Measurements from ENCODE around the gene CNBD2. TPM values are rescaled to one million over a fixed set of nuclear protein-coding genes. Genes with fewer than 3 reads are reported as not detected.
"Not testable (repeated sequence)": the region's sequence is repeated elsewhere in the genome, so short reads cannot be mapped to it uniquely, and the experiment has no call there.

CNBD2 gene
- total and polyA plus RNA-seq, 4 donors = 2.2 to 3.1 (median 2.5) TPM

- Histone ChIP-seq H3K27ac (ENCODE audit: low read depth in 1 of 2, low read length in 2 of 2) (no peak overlapping the region), H3K9ac (ENCODE audit: low read depth in 1 of 2, low read length in 2 of 2) (no peak overlapping the region), H3K4me1 (ENCODE audit: control insufficient read depth in 4 of 4, insufficient read depth in 4 of 4, low read length in 3 of 4) (peaks cover under 1 to 17% (median 6%) of the 10 kb centered on the region in 4 donors), H3K9me3 (ENCODE audit: control insufficient read depth in 4 of 4, low read length in 3 of 4) (no peaks in the 10 kb centered on the region), H3K4me3 (ENCODE audit: low read depth in 1 of 3, low read length in 3 of 3) (no peak overlapping the region), H3K36me3 (ENCODE audit: control insufficient read depth in 4 of 4, insufficient read depth in 3 of 4, low read depth in 1 of 4, low read length in 3 of 4) (no peaks in the 10 kb centered on the region), H3K27me3 (ENCODE audit: control insufficient read depth in 4 of 4, insufficient read depth in 4 of 4, low read length in 3 of 4) (no peaks in the 10 kb centered on the region)
- no peak for TF ChIP-seq RXRA (IDR thresholded peaks at IDR 0.05)
- TF ChIP-seq MAX (IDR thresholded peaks at IDR 0.05) = no peak
- no peak for TF ChIP-seq ATF3 (IDR thresholded peaks at IDR 0.05)
- TF ChIP-seq TAF1 (conservative IDR thresholded peaks at IDR 0.05) = no peak
- TF ChIP-seq SP1 (IDR thresholded peaks at IDR 0.05) = no peak
- TF ChIP-seq HNF4G (IDR thresholded peaks at IDR 0.05) = no peak
- TF ChIP-seq JUND (IDR thresholded peaks at IDR 0.05) = no peak
- no peak for TF ChIP-seq REST (IDR thresholded peaks at IDR 0.05)
- no peak for TF ChIP-seq ZBTB33 (IDR thresholded peaks at IDR 0.05)
- TF ChIP-seq YY1 (IDR thresholded peaks at IDR 0.05) = no peak
- WGBS = 92% methylated on average over 6 of the region's 6 CpGs
- DNase-seq (ENCODE audit: low spot score) = no peak
These were observed 83.7 kb downstream of the CNBD2 start for GRCh38 chr20:36052117-36052513.

- WGBS = 92% methylated on average over 9 of the region's 9 CpGs
- H3K27me3 ChIP-seq (ENCODE audit: control insufficient read depth in 4 of 4, insufficient read depth in 4 of 4, low read length in 3 of 4); H3K27ac ChIP-seq (ENCODE audit: low read depth in 1 of 2, low read length in 2 of 2); H3K4me3 ChIP-seq (ENCODE audit: low read depth in 1 of 3, low read length in 3 of 3); H3K4me1 ChIP-seq (ENCODE audit: control insufficient read depth in 4 of 4, insufficient read depth in 4 of 4, low read length in 3 of 4); H3K36me3 ChIP-seq (ENCODE audit: control insufficient read depth in 4 of 4, insufficient read depth in 3 of 4, low read depth in 1 of 4, low read length in 3 of 4); H3K9ac ChIP-seq (ENCODE audit: low read depth in 1 of 2, low read length in 2 of 2); H3K9me3 ChIP-seq (ENCODE audit: control insufficient read depth in 4 of 4, low read length in 3 of 4); DNase-seq (ENCODE audit: low spot score): not testable (repeated sequence)
These were observed 85.6 kb downstream of the CNBD2 start for GRCh38 chr20:36053863-36054518.

- Histone ChIP-seq H3K9ac (ENCODE audit: low read depth in 1 of 2, low read length in 2 of 2) (no peak overlapping the region), H3K27ac (ENCODE audit: low read depth in 1 of 2, low read length in 2 of 2) (no peak overlapping the region), H3K4me1 (ENCODE audit: control insufficient read depth in 4 of 4, insufficient read depth in 4 of 4, low read length in 3 of 4) (peaks cover 0 to 7% (median 4%) of the 10 kb centered on the region in 4 donors), H3K27me3 (ENCODE audit: control insufficient read depth in 4 of 4, insufficient read depth in 4 of 4, low read length in 3 of 4) (no peaks in the 10 kb centered on the region), H3K4me3 (ENCODE audit: low read depth in 1 of 3, low read length in 3 of 3) (no peak overlapping the region), H3K9me3 (ENCODE audit: control insufficient read depth in 4 of 4, low read length in 3 of 4) (no peaks in the 10 kb centered on the region), H3K36me3 (ENCODE audit: control insufficient read depth in 4 of 4, insufficient read depth in 3 of 4, low read depth in 1 of 4, low read length in 3 of 4) (no peaks in the 10 kb centered on the region)
- DNase-seq (ENCODE audit: low spot score) = no peak
- TF ChIP-seq RAD21 (IDR thresholded peaks at IDR 0.05) (no peak), FOXA2 (IDR thresholded peaks at IDR 0.05) (no peak), ATF3 (IDR thresholded peaks at IDR 0.05) (no peak), HNF4A (conservative IDR thresholded peaks at IDR 0.05) (no peak), TAF1 (conservative IDR thresholded peaks at IDR 0.05) (no peak), NR2F2 (IDR thresholded peaks at IDR 0.05) (no peak), HNF4G (IDR thresholded peaks at IDR 0.05) (no peak), ZBTB33 (IDR thresholded peaks at IDR 0.05) (no peak), GABPA (IDR thresholded peaks at IDR 0.05 in 1 of 2, conservative IDR thresholded peaks at IDR 0.05 in 1 of 2) (no peak), FOXA1 (IDR thresholded peaks at IDR 0.05) (no peak), YY1 (IDR thresholded peaks at IDR 0.05) (no peak), JUND (IDR thresholded peaks at IDR 0.05) (no peak)
- 60% methylated on average over 4 of the region's 4 CpGs for WGBS
These were observed 86.8 kb downstream of the CNBD2 start for GRCh38 chr20:36055145-36055544.
